Left ventricle myocardium inferior (tissue), 1 donor: ENCODE measurements around the gene PPP4C. TPM values are rescaled to one million over a fixed set of nuclear protein-coding genes. Genes with fewer than 3 reads are reported as not detected.
A peak's percentile ranks its signal among the peaks of the same experiment; 100 is the strongest.

ENCODE experiments used
- DNase-seq: peaks from one replicate; pipeline ENCODE4 v3.0.0-alpha.2; 2020
- H3K27ac ChIP-seq: fragments of 200-600 bp; replicated peaks from 2 replicates; pipeline ENCODE4 v1.8.0; 2021
- H3K27me3 ChIP-seq: fragments of 200-600 bp; 2 replicates; pipeline ENCODE4 v1.8.0; 2021; ENCODE audit warnings: low read depth
- H3K36me3 ChIP-seq: fragments of 200-600 bp; 2 replicates; pipeline ENCODE4 v1.8.0; 2021
- H3K4me1 ChIP-seq: fragments of 200-600 bp; 2 replicates; pipeline ENCODE4 v1.8.0; 2021
- H3K4me3 ChIP-seq: fragments of 200-600 bp; 2 replicates; pipeline ENCODE4 v1.8.0; 2021; ENCODE audit warnings: mild to moderate bottlenecking, moderate library complexity
- H3K9me3 ChIP-seq: fragments of 200-600 bp; replicated peaks from 2 replicates; pipeline ENCODE4 v1.8.0; 2021
- intact Hi-C: fragments of 100-400 bp; cut with micrococcal nuclease; formaldehyde crosslinking; loops from one replicate; pipeline ENCODE4 v1.11.0; 2022
- total RNA-seq: library from RNA; stranded (reverse); fragmentation: NEBNext Ultra II Directional; extraction: Animal tissue kit (Norgen Biotek cat#: 25700); gene quantifications from one replicate; pipeline ENCODE4 v1.2.1, GENCODE V29; 2021
- TF ChIP-seq, protein P1 (sequence below): fragments of 200-600 bp; IDR thresholded peaks from 2 replicates; pipeline ENCODE4 v1.8.0; 2021; ENCODE audit warnings: antibody characterized with exemption, mild to moderate bottlenecking, borderline replicate concordance
- donor health status: DM: no; HTN: yes; CAD: no; lungs with severe emphysema.

Gene PPP4C
- total RNA-seq, 1 donor from 2014 or later, result 32.2 TPM

DNA sequence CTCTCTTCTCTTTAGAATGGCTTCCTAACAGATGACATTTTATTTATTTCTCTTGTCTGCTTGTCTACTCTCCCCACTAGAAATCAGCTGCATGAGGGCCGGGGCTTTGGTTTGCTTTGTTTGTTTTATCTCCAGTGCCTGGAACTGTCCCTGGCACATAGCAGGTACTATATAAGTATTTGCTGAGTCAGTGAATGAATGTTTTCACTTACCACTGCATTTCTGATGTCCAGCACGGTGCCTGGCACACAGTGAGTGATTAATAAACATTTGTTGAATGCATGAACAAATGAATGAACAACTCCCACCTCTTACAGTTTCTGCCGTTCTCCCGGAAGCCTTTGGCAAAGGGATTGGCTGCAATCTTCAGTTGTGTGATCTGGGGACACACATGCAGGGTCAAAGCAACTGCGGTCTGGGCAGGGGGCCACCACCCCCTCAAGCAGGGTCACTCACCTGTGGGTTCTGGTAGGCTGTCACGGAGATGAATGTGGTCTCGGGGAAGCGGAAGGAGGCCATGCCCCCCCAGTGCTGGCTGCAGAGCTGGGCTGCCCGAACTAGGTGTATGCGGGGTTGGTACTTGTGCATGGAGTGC lies 12.5 kb downstream of the PPP4C start:
- Histone ChIP-seq H3K9me3 (no peaks in the 10 kb centered on the region), H3K36me3 (peaks cover 25% of the 10 kb centered on the region), H3K4me1 (peaks cover 45% of the 10 kb centered on the region), H3K27me3 (no peaks in the 10 kb centered on the region), H3K4me3 (no peak overlapping the region), H3K27ac (no peak overlapping the region)
- intact Hi-C loops, result no loop called here
- DNase-seq, result no peak
- TF ChIP-seq, protein P1, sequence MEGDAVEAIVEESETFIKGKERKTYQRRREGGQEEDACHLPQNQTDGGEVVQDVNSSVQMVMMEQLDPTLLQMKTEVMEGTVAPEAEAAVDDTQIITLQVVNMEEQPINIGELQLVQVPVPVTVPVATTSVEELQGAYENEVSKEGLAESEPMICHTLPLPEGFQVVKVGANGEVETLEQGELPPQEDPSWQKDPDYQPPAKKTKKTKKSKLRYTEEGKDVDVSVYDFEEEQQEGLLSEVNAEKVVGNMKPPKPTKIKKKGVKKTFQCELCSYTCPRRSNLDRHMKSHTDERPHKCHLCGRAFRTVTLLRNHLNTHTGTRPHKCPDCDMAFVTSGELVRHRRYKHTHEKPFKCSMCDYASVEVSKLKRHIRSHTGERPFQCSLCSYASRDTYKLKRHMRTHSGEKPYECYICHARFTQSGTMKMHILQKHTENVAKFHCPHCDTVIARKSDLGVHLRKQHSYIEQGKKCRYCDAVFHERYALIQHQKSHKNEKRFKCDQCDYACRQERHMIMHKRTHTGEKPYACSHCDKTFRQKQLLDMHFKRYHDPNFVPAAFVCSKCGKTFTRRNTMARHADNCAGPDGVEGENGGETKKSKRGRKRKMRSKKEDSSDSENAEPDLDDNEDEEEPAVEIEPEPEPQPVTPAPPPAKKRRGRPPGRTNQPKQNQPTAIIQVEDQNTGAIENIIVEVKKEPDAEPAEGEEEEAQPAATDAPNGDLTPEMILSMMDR, result no peak

DNA sequence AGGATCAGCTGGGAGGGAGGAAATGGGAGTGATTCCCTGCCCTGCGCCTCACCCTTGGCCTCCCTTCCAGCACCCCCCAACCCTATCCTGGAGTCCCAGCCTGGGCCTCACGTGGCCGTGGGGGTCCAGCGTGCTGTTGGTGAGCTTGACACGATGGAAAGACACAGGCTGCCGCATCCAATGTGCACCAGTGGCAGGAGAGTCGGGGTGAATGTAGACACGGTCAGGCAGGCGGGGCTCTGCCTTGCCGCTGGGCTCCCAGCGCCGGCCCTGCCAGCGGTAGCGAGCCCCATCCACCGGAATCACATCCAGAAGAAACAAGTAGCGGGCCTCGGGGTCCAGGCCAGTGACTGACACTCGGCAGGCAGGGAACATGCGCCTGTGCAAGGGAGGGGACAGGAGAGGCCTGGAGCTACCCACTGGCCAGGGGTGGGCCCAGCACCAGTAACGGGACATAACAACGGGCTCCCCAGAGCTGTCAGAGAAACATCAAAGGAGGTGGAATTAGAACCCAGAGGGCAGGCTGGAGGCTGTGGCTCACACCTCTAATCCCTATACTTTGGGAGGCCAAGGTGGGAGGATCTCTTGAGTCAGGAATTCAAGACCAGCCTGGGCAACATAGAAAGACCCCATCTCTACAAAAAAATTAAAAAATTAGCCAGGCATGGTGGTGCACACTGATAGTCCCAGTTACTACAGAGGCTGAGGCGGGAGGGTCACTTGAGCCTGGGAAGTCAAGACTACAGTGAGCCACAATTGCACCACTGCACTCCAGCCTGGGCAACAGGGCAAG lies 13.2 kb downstream of the PPP4C start:
- H3K9me3 ChIP-seq, result no peaks in the 10 kb centered on the region
- intact Hi-C loops, result no loop called here
- H3K36me3 ChIP-seq, result peaks cover 25% of the 10 kb centered on the region
- H3K4me1 ChIP-seq, result peaks cover 51% of the 10 kb centered on the region
- H3K4me3 ChIP-seq, result no peak overlapping the region
- TF ChIP-seq, protein P1, result no peak
- DNase-seq, result no peak
- H3K27me3 ChIP-seq, result no peaks in the 10 kb centered on the region
- H3K27ac ChIP-seq, result no peak overlapping the region

DNA sequence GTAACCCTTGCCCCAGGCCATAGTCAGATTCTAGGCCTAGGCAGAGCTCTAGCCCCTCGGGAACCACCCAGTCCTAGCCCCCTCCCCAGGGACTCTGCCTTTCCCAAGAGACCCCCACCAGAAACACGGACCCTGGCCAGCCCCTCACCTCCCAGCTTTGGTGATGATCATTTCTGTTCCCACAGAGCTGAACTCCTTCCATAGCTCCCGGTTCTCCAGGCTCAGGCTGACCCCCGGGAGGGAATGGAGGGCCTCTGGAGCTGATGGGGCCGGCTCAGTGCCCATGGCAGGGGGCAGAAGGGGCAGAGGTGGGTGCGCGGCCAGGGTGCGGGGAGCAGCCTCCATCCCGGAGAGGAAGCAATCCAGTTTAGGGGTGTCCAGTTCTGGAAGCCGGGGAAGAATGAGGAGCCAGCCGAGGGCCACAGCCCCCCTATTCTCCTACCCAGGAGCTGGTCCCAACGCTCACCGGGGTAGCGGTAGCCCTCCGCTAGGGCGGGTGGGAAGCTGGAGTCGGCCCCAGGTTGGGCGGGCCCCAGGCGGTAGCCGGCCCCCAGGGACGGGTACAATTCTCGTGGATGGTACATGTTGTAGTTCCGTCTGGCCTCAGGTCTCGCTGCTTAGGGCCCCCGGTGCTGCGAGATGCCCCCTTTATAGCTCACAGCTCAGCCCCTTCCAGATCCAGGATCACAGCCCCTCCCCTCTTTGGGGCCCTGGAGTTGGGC lies 15.0 kb downstream of the PPP4C start:
- Histone ChIP-seq H3K9me3 (no peaks in the 10 kb centered on the region), H3K4me1 (peaks cover 54% of the 10 kb centered on the region), H3K36me3 (peaks cover 17% of the 10 kb centered on the region), H3K27me3 (no peaks in the 10 kb centered on the region), H3K27ac (peak overlapping the region; percentile 92), H3K4me3 (peak overlapping the region; percentile 68)
- no peak for DNase-seq
- intact Hi-C loops, result no loop called here
- TF ChIP-seq, protein P1, result no peak

DNA sequence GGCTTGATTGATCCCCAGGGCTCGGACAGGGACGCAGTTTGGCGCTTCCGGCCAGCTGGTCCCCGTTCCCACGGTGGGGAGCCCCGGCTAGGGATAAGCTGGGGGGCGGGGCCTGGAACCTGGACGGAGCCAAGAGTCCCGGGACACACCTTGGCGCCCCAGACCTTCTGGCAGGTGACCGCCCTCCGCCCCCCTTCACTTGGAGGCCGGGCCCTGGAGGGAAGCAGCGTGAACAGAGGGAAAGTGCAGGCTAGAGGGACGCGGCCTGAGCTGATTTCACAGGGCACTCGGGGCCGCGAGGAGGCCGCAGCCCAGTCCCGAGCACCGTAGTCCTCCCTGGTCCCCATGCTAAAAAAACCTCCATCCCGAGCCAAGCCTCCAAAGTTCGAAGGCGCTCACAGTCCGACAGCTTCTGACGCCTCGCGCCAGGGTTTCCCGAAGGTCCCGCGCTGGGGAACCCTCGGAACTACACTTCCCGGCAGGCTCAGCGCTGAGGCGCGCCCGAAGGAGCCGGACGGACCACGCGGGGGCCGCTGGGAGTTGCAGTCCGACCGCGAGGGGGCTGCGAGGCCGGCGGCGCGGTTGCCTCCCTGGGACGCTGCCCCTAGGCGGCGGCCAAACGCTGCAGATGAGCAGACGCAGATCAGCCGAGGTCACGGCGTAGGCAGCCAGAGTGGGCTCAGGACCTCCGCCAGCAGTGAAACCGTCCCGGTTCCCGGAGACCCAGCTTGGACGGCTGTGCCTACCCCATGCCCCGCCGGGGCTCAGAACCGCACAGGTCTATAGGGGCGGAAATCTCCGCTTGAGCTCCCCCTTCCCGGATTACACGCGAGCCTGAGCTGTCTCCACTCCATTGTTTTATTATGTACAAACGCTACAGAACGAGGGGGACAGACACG lies 15.9 kb downstream of the PPP4C start, which contains the start of gene TBX6:
TBX6 (minus strand) TSS at position 451 of the 899 bp plus-strand sequence. CDS start 731 bp downstream, outside the sequence.
- no peaks in the 10 kb centered on the region for H3K27me3 ChIP-seq
- H3K27ac ChIP-seq, result peak within 1 kb of the TSS; percentile 92
- TF ChIP-seq, protein P1, result peak; percentile 80
- H3K4me3 ChIP-seq, result peak within 1 kb of the TSS; percentile 68
- H3K9me3 ChIP-seq, result peaks cover 2% of the 10 kb centered on the region
- H3K4me1 ChIP-seq, result peaks cover 53% of the 10 kb centered on the region
- peaks cover 17% of the 10 kb centered on the region for H3K36me3 ChIP-seq
- intact Hi-C loops, result no loop called here
- peak; percentile 95 for DNase-seq
